Thyroid gland (tissue), 4 donors: Measurements from ENCODE around the gene FAH.

Source experiments
- POLR2A ChIP-seq, 2 donors: fragments of 450-650 bp; IDR thresholded peaks; one replicate each; pipeline ENCODE4 v1.6.1; 2017; ENCODE audit warnings: antibody characterized with exemption in 2 of 2, mild to moderate bottlenecking in 2 of 2, moderate library complexity in 1 of 2
- TF ChIP-seq, protein P1 (sequence below), 6 experiments: fragments of 200-600 bp in 3 of 6; fragments of 450-650 bp in 3 of 6; sonication (generic) in 3 of 6; IDR thresholded peaks; one replicate each; pipeline ENCODE4 v1.5.1; 2016 to 2019; ENCODE audit warnings: antibody characterized with exemption in 6 of 6, mild to moderate bottlenecking in 2 of 6, inconsistent platforms in 1 of 6, moderate library complexity in 1 of 6

DNA sequence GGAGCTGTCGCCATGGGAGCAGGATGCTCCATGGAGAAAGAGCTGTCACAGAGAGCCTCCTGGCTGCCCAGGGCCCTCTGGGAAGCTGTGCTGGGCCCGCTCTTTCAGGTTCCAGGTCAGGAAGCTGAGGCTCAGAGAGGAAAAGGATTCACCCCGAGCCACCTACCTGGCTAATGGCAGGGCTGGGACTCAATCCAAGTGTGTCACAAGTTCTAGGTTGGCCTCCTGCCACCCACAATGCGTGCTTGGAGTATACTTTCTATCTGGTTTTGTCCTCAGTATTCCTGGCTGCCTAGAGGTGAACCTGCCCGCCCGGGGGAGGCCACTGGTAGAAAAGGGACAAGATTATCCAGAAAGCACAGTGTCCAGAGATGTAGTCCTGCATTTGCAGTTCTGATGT lies 23.6 kb downstream of the FAH start:
- TF ChIP-seq, protein P1, sequence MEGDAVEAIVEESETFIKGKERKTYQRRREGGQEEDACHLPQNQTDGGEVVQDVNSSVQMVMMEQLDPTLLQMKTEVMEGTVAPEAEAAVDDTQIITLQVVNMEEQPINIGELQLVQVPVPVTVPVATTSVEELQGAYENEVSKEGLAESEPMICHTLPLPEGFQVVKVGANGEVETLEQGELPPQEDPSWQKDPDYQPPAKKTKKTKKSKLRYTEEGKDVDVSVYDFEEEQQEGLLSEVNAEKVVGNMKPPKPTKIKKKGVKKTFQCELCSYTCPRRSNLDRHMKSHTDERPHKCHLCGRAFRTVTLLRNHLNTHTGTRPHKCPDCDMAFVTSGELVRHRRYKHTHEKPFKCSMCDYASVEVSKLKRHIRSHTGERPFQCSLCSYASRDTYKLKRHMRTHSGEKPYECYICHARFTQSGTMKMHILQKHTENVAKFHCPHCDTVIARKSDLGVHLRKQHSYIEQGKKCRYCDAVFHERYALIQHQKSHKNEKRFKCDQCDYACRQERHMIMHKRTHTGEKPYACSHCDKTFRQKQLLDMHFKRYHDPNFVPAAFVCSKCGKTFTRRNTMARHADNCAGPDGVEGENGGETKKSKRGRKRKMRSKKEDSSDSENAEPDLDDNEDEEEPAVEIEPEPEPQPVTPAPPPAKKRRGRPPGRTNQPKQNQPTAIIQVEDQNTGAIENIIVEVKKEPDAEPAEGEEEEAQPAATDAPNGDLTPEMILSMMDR (IDR thresholded peaks at IDR 0.05): no peak
- TF ChIP-seq POLR2A (IDR thresholded peaks at IDR 0.05): no peak
